MM.1S (cell line): ENCODE measurements around the gene TAF1.

ENCODE experiments used
- EZH2 ChIP-seq: fragments of 300-600 bp; sonication (generic); optimal IDR thresholded peaks from 2 replicates; pipeline ENCODE3; 2017; ENCODE audit warnings: low read depth, mild to moderate bottlenecking, antibody characterized with exemption, low read length, mixed read lengths
- EZH2phosphoT487 ChIP-seq: fragments of 300-600 bp; sonication (generic); IDR thresholded peaks from 2 replicates; pipeline ENCODE4 v1.6.1; 2018; ENCODE audit warnings: antibody characterized with exemption, low read length
- TF ChIP-seq, protein P1 (sequence below): fragments of 300-600 bp; sonication (generic); IDR thresholded peaks from 2 replicates; pipeline ENCODE4 v1.5.1; 2016; ENCODE audit warnings: antibody characterized with exemption, low read length, mixed read lengths

DNA sequence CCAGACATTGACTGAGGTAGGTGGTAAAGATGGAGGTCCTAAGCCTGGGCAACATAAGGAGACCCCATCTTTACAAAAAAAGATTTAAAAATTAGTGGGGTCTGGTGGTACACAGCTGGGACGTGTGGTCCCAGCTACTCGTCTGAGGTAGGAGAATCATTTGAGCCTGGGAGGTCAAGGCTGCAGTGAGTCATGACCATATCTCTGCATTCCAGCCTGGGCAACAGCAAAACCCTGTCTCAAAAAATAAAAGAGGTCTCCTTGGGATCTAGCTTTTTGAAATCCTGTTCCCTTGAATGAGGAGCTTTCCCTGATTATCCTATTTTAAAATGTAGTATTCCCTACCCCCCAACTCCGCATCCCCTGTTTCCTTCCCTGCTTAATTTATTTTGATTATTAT, 88.1 kb downstream of the TAF1 start:
- TF ChIP-seq EZH2 (no peak), EZH2phosphoT487 (no peak)
- TF ChIP-seq, protein P1, sequence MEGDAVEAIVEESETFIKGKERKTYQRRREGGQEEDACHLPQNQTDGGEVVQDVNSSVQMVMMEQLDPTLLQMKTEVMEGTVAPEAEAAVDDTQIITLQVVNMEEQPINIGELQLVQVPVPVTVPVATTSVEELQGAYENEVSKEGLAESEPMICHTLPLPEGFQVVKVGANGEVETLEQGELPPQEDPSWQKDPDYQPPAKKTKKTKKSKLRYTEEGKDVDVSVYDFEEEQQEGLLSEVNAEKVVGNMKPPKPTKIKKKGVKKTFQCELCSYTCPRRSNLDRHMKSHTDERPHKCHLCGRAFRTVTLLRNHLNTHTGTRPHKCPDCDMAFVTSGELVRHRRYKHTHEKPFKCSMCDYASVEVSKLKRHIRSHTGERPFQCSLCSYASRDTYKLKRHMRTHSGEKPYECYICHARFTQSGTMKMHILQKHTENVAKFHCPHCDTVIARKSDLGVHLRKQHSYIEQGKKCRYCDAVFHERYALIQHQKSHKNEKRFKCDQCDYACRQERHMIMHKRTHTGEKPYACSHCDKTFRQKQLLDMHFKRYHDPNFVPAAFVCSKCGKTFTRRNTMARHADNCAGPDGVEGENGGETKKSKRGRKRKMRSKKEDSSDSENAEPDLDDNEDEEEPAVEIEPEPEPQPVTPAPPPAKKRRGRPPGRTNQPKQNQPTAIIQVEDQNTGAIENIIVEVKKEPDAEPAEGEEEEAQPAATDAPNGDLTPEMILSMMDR: no peak
